Measurements from ENCODE around the gene DEFB121. TPM values are rescaled to one million over a fixed set of nuclear protein-coding genes. Genes with fewer than 3 reads are reported as not detected.

The DEFB121 gene
- polyA plus RNA-seq (2012; rRNA removed): not detected in 2 replicates
- polyA plus RNA-seq (2012; cell fraction: cytosol; rRNA removed): not detected in 2 replicates
- not detected in 2 replicates for polyA plus RNA-seq (2012; cell fraction: nucleus; rRNA removed)

GRCh38 chr20:31406115-31406514 lies at the start of gene DEFB121:
DEFB121 (minus strand) TSS chr20:31406215; CDS start chr20:31406152, 63 bp downstream.
- Histone ChIP-seq H3K9ac (no peak within 1 kb of the TSS), H4K20me1 (ENCODE audit: insufficient read depth) (no peaks in the 10 kb centered on the region), H3K27me3 (ENCODE audit: insufficient read depth) (no peaks in the 10 kb centered on the region), H3K27ac (ENCODE audit: low read depth in 2 of 2, low read length in 1 of 2) (no peak within 1 kb of the TSS), H3K4me3 (ENCODE audit: low read depth in 2 of 2, low read length in 1 of 2) (no peak within 1 kb of the TSS), H3F3A (replicated peaks; ENCODE audit: insufficient read depth) (no peaks in the 10 kb centered on the region), H3K36me3 (replicated peaks in 1 of 2; ENCODE audit: control insufficient read depth in 1 of 2, insufficient read depth in 2 of 2, low read length in 1 of 2) (no peaks in the 10 kb centered on the region), H2AFZ (ENCODE audit: low read depth) (no peak within 1 kb of the TSS), H3K4me1 (ENCODE audit: control insufficient read depth in 1 of 2, insufficient read depth in 2 of 2, low read depth in 1 of 2, low read length in 1 of 2) (no peaks in the 10 kb centered on the region), H3K9me3 (no peaks in the 10 kb centered on the region), H3K9me2 (no peaks in the 10 kb centered on the region), H3K4me2 (no peak within 1 kb of the TSS), H3K79me2 (ENCODE audit: insufficient read depth) (no peaks in the 10 kb centered on the region)
- TF ChIP-seq EZH2phosphoT487 (IDR thresholded peaks at IDR 0.05; ENCODE audit: borderline replicate concordance, low read depth): no peak
- TF ChIP-seq NFIC (IDR thresholded peaks at IDR 0.05; ENCODE audit: borderline replicate concordance): no peak
- TF ChIP-seq MXI1 (IDR thresholded peaks at IDR 0.05; ENCODE audit: low read depth, low read length): no peak
- no peak for TF ChIP-seq ZBTB33 (IDR thresholded peaks at IDR 0.05; ENCODE audit: borderline replicate concordance, low read depth)
- CTCF ChIA-PET: interaction anchor here (0.7 kb wide), 1 partner anchor 97 kb away, joined by 3 read pairs; no protein-coding TSS in a partner anchor
- no peak for DNase-seq
- 0% methylated on average over 3 of the region's 3 CpGs for WGBS (ENCODE audit: low lambda C conversion rate)
- POLR2A ChIA-PET: no interaction called here

- no peaks in the 10 kb centered on the region for H3K9me2 ChIP-seq
- no peaks in the 10 kb centered on the region for H3K4me1 ChIP-seq (ENCODE audit: control insufficient read depth in 1 of 2, insufficient read depth in 2 of 2, low read depth in 1 of 2, low read length in 1 of 2)
- ChIA-PET CTCF (interaction anchor here (1.0 to 7.9 kb wide), 2 partner anchors 13 to 48 kb away, joined by 3 to 145 read pairs; partner anchors contain the start of gene DEFB123), POLR2A (no interaction called here)
- no peak overlapping the region for H3K4me2 ChIP-seq
- no peak overlapping the region for H3K27ac ChIP-seq (ENCODE audit: low read depth in 2 of 2, low read length in 1 of 2)
- no peaks in the 10 kb centered on the region for H3K36me3 ChIP-seq (replicated peaks in 1 of 2; ENCODE audit: control insufficient read depth in 1 of 2, insufficient read depth in 2 of 2, low read length in 1 of 2)
- TF ChIP-seq POLR2AphosphoS5 (IDR thresholded peaks at IDR 0.05; ENCODE audit: low read depth, low read length) (no peak), REST (IDR thresholded peaks at IDR 0.05; ENCODE audit: low read depth, low read length) (no peak), SMC3 (IDR thresholded peaks at IDR 0.05; ENCODE audit: low read depth, low read length) (no peak), PBX3 (IDR thresholded peaks at IDR 0.05) (no peak), FOXJ3 (CRISPR knock-in tag; IDR thresholded peaks at IDR 0.05) (no peak), SIN3A (IDR thresholded peaks at IDR 0.05; ENCODE audit: borderline replicate concordance, low read depth, low read length) (no peak), RCOR1 (IDR thresholded peaks at IDR 0.05; ENCODE audit: low read length) (no peak), NRF1 (IDR thresholded peaks at IDR 0.05; ENCODE audit: low read depth, low read length) (no peak), TCF12 (IDR thresholded peaks at IDR 0.05) (no peak), TAF1 (IDR thresholded peaks at IDR 0.05; ENCODE audit: borderline replicate concordance, low read depth, low read length) (no peak), ZBTB33 (IDR thresholded peaks at IDR 0.05; ENCODE audit: borderline replicate concordance, low read depth) (no peak), FOSL2 (IDR thresholded peaks at IDR 0.05; ENCODE audit: borderline replicate concordance, low read depth) (no peak), MXI1 (IDR thresholded peaks at IDR 0.05; ENCODE audit: low read depth, low read length) (no peak)
- H4K20me1 ChIP-seq (ENCODE audit: insufficient read depth): no peaks in the 10 kb centered on the region
- no peak overlapping the region for H2AFZ ChIP-seq (ENCODE audit: low read depth)
- no peak for DNase-seq
- no peak overlapping the region for H3K9ac ChIP-seq
- WGBS (ENCODE audit: low lambda C conversion rate): 50% methylated on average over 1 of the region's 1 CpG
- H3K4me3 ChIP-seq (ENCODE audit: low read depth in 2 of 2, low read length in 1 of 2): no peak overlapping the region
- no peaks in the 10 kb centered on the region for H3K79me2 ChIP-seq (ENCODE audit: insufficient read depth)
- peaks cover 6% of the 10 kb centered on the region for H3F3A ChIP-seq (replicated peaks; ENCODE audit: insufficient read depth)
- H3K9me3 ChIP-seq: no peaks in the 10 kb centered on the region
- peaks cover 4% of the 10 kb centered on the region; the same call in 1 of the 2 replicates for H3K27me3 ChIP-seq (ENCODE audit: insufficient read depth)
Observed at GRCh38 chr20:31454361-31454760, 48.3 kb upstream of the DEFB121 start.

All from SK-N-SH (cell line).